GM12873 (cell line): ENCODE data around the gene SCAMP2.
A peak's percentile ranks its signal among the peaks of the same experiment; 100 is the strongest.

ENCODE experiments used
- TF ChIP-seq, protein P1 (sequence below): IDR thresholded peaks from 2 replicates; pipeline ENCODE4 v1.5.1; 2012; ENCODE audit warnings: low read depth, mild to moderate bottlenecking, moderate library complexity, low read length, control low read depth; ENCODE audit not compliant: insufficient read depth; ENCODE audit errors: missing control alignments

SCAMP2 gene

DNA sequence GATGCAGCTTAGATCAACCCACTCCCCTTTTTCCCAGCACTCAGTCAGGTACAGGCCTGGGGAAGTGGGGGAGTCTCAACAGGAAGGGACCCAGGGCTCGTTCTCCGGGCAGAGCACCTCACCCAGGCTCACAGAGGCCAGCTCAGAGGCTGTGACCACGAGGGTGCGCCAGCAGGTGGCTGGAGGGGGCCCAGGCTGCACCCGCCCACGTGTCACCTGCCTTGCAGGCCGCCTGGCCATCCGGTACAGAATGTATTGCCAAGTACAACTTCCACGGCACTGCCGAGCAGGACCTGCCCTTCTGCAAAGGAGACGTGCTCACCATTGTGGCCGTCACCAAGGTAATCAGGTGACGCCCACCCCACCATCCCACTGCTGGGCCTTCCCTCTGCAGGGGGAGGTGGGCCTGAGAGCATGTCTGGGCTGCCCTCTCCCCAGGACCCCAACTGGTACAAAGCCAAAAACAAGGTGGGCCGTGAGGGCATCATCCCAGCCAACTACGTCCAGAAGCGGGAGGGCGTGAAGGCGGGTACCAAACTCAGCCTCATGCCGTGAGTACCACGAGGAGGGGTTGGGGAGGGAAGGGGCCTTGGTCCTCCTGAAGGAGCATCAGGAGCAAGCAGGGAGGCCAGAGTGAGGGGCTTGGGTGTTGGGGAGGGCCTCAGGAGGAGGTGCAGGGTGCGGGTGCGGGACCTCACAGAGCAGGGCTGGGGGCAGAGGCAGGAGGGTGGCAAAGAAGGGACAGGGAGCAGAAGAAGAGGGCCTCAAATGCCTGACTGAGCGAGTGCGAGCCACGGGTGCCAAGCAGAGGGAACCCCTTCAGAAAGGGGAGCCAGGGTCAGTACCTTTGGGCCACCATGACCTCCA lies 74.5 kb downstream of the SCAMP2 start:
- TF ChIP-seq, protein P1, sequence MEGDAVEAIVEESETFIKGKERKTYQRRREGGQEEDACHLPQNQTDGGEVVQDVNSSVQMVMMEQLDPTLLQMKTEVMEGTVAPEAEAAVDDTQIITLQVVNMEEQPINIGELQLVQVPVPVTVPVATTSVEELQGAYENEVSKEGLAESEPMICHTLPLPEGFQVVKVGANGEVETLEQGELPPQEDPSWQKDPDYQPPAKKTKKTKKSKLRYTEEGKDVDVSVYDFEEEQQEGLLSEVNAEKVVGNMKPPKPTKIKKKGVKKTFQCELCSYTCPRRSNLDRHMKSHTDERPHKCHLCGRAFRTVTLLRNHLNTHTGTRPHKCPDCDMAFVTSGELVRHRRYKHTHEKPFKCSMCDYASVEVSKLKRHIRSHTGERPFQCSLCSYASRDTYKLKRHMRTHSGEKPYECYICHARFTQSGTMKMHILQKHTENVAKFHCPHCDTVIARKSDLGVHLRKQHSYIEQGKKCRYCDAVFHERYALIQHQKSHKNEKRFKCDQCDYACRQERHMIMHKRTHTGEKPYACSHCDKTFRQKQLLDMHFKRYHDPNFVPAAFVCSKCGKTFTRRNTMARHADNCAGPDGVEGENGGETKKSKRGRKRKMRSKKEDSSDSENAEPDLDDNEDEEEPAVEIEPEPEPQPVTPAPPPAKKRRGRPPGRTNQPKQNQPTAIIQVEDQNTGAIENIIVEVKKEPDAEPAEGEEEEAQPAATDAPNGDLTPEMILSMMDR, result peak; percentile 59

DNA sequence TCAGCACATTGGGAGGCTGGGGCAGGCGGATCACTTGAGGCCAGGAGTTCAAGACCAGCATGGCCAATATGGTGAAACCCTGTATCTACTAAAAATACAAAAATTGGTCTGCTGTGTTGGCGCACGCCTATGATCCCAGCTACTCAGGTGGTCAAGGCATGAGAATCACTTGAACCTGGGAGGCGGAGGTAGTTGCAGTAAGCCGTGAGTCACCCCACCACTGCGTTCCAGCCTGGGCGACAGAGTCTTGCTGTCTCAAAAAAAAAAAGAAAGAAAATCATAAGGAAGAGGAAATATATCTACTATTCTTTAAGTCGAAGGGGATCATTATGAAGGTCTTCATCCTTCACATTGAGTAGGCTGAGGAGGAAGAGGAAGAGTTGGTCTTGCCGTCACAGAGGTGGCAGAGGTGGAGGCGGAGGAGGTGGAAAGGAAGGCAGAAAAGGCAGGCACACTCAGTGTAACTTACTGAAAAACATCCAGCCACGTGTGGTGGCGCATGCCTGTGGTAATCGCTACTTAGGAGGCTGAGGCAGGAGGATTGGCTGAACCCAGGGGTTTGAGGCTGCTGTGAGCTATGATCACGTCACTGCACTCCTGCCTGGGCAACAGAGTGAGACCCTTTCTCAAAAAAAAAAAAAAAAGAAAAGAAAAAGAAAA lies 77.1 kb downstream of the SCAMP2 start:
- TF ChIP-seq, protein P1, result no peak

DNA sequence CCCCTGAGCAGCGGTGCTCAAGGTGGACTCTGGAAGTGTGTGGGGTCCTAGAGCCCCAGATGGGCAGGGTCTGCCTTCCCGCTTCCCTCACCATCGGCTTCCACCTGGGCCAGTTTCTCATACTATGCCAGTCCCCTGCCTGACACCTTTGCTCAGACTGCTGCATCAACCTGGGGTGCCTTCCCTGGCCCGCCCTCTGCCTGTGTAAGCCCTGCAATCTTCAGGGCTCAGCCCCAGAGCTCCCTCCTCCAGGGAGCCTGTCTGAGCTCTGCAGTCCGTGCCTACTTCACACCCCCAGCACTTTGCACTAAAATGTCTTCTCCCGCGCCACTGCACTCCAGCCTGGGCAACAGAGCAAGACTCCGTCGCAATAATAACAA lies 78.2 kb downstream of the SCAMP2 start:
- TF ChIP-seq, protein P1, result no peak

DNA sequence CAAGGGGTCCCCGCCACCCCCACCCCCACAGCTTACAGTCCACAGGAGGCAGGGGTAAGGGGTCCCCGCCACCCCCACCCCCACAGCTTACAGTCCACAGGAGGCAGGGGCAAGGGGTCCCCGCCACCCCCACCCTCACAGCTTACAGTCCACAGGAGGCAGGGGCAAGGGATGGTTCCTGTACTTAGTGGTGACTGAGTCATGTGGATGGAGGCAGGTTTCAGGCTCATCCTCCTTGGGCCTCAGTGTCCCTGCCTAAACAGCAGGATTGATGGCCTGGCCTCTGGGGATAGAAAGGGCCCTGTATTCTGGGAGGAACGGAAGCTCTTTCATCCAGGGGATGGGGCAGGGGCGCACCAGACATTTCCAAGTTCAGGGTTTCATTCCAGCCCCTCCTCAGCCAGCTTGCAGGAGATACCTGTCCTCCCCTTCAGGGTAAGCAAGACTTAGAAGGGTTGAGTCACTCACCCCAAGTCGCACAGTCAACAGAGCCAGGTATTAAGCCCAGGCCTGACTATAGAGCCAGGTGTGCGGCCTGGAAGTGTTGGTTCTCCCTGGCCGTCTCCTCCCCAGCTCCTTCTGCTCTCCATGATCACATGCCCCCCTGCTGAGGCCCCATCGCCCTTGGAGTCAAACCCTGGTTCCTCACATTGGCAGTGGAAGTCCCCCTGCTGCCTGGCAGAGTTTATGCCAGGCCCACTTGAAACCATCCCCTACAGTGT lies 78.8 kb downstream of the SCAMP2 start:
- TF ChIP-seq, protein P1, result no peak
